SK-N-SH treated with all-trans-retinoic acid at 6 μM for 48 hours (cell line): ENCODE results near the gene PDAP1.

Source experiments
- CREB5 ChIP-seq: fragments of 250-450 bp; sonication (Bioruptor Pico); IDR thresholded peaks from 2 replicates; pipeline ENCODE4 v1.5.1; 2020; ENCODE audit warnings: low read depth, mild to moderate bottlenecking, moderate library complexity
- GLIS3 ChIP-seq: fragments of 250-450 bp; sonication (Bioruptor Pico); IDR thresholded peaks from 2 replicates; pipeline ENCODE4 v1.5.0; 2020; ENCODE audit warnings: mild to moderate bottlenecking, moderate library complexity
- PPARA ChIP-seq: fragments of 250-450 bp; sonication (Bioruptor Pico); IDR thresholded peaks from 2 replicates; pipeline ENCODE4 v1.5.0; 2020; ENCODE audit warnings: mild to moderate bottlenecking, borderline replicate concordance
- SNAI2 ChIP-seq: fragments of 250-450 bp; sonication (Bioruptor Pico); IDR thresholded peaks from 2 replicates; pipeline ENCODE4 v1.5.0; 2020; ENCODE audit warnings: mild to moderate bottlenecking, moderate library complexity
- TSHZ2 ChIP-seq: fragments of 250-450 bp; sonication (Bioruptor Pico); IDR thresholded peaks from 2 replicates; pipeline ENCODE4 v1.5.0; 2020; ENCODE audit warnings: mild to moderate bottlenecking, moderate library complexity

GRCh38 chr7:99428972-99429566 lies 20.7 kb upstream of the PDAP1 start:
- no peak for TF ChIP-seq GLIS3 (CRISPR knock-in tag)
- TF ChIP-seq CREB5 (CRISPR knock-in tag), result no peak
- no peak for TF ChIP-seq PPARA
- TF ChIP-seq SNAI2 (CRISPR knock-in tag), result no peak
- TF ChIP-seq TSHZ2, result no peak
